GM19463 (cell line): Measurements from ENCODE around the gene SPATA31A7.
"Not testable (repeated sequence)": the region's sequence is repeated elsewhere in the genome, so short reads cannot be mapped to it uniquely, and the experiment has no call there.

ENCODE experiments used
- ATAC-seq: cut with Tn5 transposase; IDR thresholded peaks from one replicate; pipeline ENCODE4 v1.9.1; 2021; ENCODE audit warnings: mild to moderate bottlenecking, moderate library complexity; ENCODE audit not compliant: unreplicated experiment

SPATA31A7 gene

DNA sequence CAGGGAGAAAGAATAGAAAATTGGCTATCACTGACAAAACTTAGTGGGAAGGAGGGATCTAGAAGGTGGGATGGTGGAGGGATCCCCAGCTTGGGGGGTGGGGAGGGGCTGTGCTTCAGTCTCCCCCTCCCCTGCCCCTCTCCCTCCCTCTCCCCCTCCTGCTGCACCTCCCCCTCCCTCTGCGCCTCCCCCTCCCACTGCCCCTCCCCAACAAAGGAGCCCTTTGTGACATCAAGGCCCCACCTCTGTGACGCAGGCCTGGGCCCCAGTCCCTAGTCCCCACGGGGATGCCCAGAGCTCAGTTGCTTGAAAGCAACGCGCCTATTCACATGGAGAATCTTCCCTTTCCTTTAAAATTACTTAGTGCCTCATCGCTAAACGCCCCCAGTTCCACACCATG is at the start of gene SPATA31A7:
Gene SPATA31A7, plus strand, starts transcription at position 301 of the 400 bp plus-strand sequence. Its CDS starts 29 bp downstream, at position 330.
- ATAC-seq, result not testable (repeated sequence)

DNA sequence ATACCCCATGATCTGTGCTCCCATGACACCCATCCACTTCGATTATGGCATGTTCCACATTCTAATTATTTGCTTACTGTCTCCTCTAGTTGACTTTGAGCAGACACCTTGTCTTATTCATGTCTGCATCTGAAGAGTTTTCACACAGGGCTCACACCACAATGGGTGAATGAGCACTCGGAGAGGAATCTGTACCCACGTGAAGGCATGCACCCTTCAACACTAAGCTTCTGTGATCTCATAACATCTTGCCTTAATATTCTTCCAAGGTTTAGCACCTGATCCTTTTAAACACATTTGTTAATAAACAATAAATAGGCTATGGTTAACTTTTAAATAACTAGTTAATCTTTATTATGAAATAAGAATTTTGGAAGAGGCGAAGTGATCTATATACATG is 36.6 kb downstream of the SPATA31A7 start:
- not testable (repeated sequence) for ATAC-seq
